ENCODE measurements around the gene C2CD4D. TPM values are rescaled to one million over a fixed set of nuclear protein-coding genes. Genes with fewer than 3 reads are reported as not detected.

C2CD4D gene
- total RNA-seq, 1 experiment from 2014 or later: 0.79 TPM

- H3K23ac ChIP-seq (ENCODE audit: insufficient read length, low read depth, low read length): no peak overlapping the region
- no peaks in the 10 kb centered on the region for H3K79me1 ChIP-seq (ENCODE audit: insufficient read depth, low read depth, low read length, poor library complexity, severe bottlenecking)
- H2BK15ac ChIP-seq (ENCODE audit: low read depth, low read length): no peak overlapping the region
- H4K8ac ChIP-seq (replicated peaks; ENCODE audit: insufficient read length, low read depth, low read length): no peak overlapping the region
- H3K56ac ChIP-seq (ENCODE audit: insufficient read length, low read depth, low read length): no peak overlapping the region
- H3K9me3 ChIP-seq (ENCODE audit: control insufficient read depth, low read depth, low read length): no peaks in the 10 kb centered on the region
- 0 out of 7 replicates have a peak overlapping the region, but pooled peaks of 1 of the 3 experiments have one; percentile 13 for H3K27ac Mint-ChIP-seq
- no peak overlapping the region for H2AFZ ChIP-seq (ENCODE audit: low read length)
- no peak overlapping the region for H3T11ph ChIP-seq (ENCODE audit: low read length)
- H3K18ac ChIP-seq (ENCODE audit: insufficient read length, low read depth, low read length): no peak overlapping the region
- H2BK5ac ChIP-seq (ENCODE audit: insufficient read length, low read length): no peak overlapping the region
- H4K20me1 ChIP-seq (ENCODE audit: control insufficient read depth, insufficient read depth, insufficient read length): no peaks in the 10 kb centered on the region
- no peak overlapping the region for H2BK12ac ChIP-seq (ENCODE audit: insufficient read length, low read depth, low read length)
- no peaks in the 10 kb centered on the region for H3K9me3 Mint-ChIP-seq
- H3K14ac ChIP-seq (ENCODE audit: insufficient read depth, low read length): no peak overlapping the region
- H3K4me1 ChIP-seq (ENCODE audit: insufficient read depth, low read length): no peaks in the 10 kb centered on the region; the same call in 1 of the 2 replicates
- H3K27ac ChIP-seq (ENCODE audit: insufficient read length, low read depth, low read length): no peak overlapping the region
- H2BK20ac ChIP-seq (ENCODE audit: low read depth, low read length, poor library complexity, severe bottlenecking): no peak overlapping the region
- H3K4me3 Mint-ChIP-seq: no peak overlapping the region
- H3K4me2 ChIP-seq (ENCODE audit: insufficient read depth, insufficient read length, low read length): no peak overlapping the region
- H2AK5ac ChIP-seq (ENCODE audit: insufficient read length, low read length): no peak overlapping the region
- peaks cover 1% of the 10 kb centered on the region; the same call in 1 of the 2 replicates for H3K27me3 Mint-ChIP-seq (ENCODE audit: low read depth)
- WGBS (ENCODE audit: extremely low coverage, insufficient read length, low lambda C conversion rate): no CpG with 5 or more reads among the region's 9 CpGs
- peaks cover 22 to 24% of the 10 kb centered on the region in 2 experiments for H3K4me1 Mint-ChIP-seq
- no peaks in the 10 kb centered on the region for H3K36me3 Mint-ChIP-seq (ENCODE audit: insufficient read depth in 1 of 3, low read depth in 3 of 3)
- no peaks in the 10 kb centered on the region for H3K23me2 ChIP-seq (ENCODE audit: insufficient read length, low read depth, low read length, poor library complexity, severe bottlenecking)
- H4K5ac ChIP-seq (ENCODE audit: insufficient read length, low read depth, low read length): no peak overlapping the region
- H3K4ac ChIP-seq (ENCODE audit: low read depth, low read length): no peak overlapping the region
- no peak for DNase-seq
- H3K9ac ChIP-seq (ENCODE audit: extremely low read depth, insufficient read length, low read length): no peak overlapping the region
- H4K91ac ChIP-seq (ENCODE audit: insufficient read length, low read depth, low read length): no peak overlapping the region
- H3K27me3 ChIP-seq (ENCODE audit: insufficient read depth, low read length): 0 out of 2 replicates have a peak, but pooled peaks cover 2% of the 10 kb centered on the region
- TF ChIP-seq CTCF (conservative IDR thresholded peaks at IDR 0.05): no peak
- H2BK120ac ChIP-seq (ENCODE audit: low read depth, low read length, poor library complexity, severe bottlenecking): no peak overlapping the region
- H3K79me2 ChIP-seq (ENCODE audit: insufficient read depth, low read length): no peaks in the 10 kb centered on the region
Measured at GRCh38 chr1:151811181-151811580, 28.4 kb downstream of the C2CD4D start.

Measured in H9 (cell line).